H9 (cell line): ENCODE data around the gene PRIM2. TPM values are rescaled to one million over a fixed set of nuclear protein-coding genes. Genes with fewer than 3 reads are reported as not detected.

Experiments
- DNase-seq: peaks from one replicate; pipeline ENCODE4 v3.0.0-alpha.2; 2017
- H2AFZ ChIP-seq: one replicate; pipeline ENCODE4 v1.6.1; 2013; ENCODE audit warnings: mild to moderate bottlenecking, low read length, control low read depth, moderate library complexity
- H2AK5ac ChIP-seq: 2 replicates; pipeline ENCODE4 v1.6.1; 2013; ENCODE audit warnings: low read length, control low read depth, mixed read lengths; ENCODE audit not compliant: insufficient read length
- H2BK120ac ChIP-seq: one replicate; pipeline ENCODE4 v1.6.1; 2013; ENCODE audit warnings: low read depth, mild to moderate bottlenecking, low read length, control low read depth, inconsistent platforms; ENCODE audit not compliant: poor library complexity, severe bottlenecking
- H2BK12ac ChIP-seq: 2 replicates; pipeline ENCODE4 v1.6.1; 2013; ENCODE audit warnings: low read length, control low read depth, mixed read lengths, low read depth; ENCODE audit not compliant: insufficient read length
- H2BK15ac ChIP-seq: 2 replicates; pipeline ENCODE4 v1.6.1; 2013; ENCODE audit warnings: low read depth, low read length, control low read depth
- H2BK20ac ChIP-seq: one replicate; pipeline ENCODE4 v1.6.1; 2013; ENCODE audit warnings: low read depth, mild to moderate bottlenecking, low read length, control low read depth, inconsistent platforms; ENCODE audit not compliant: poor library complexity, severe bottlenecking
- H2BK5ac ChIP-seq: 2 replicates; pipeline ENCODE4 v1.6.1; 2013; ENCODE audit warnings: low read length, control low read depth, mixed read lengths; ENCODE audit not compliant: insufficient read length
- H3K14ac ChIP-seq: 2 replicates; pipeline ENCODE4 v1.6.1; 2013; ENCODE audit warnings: low read length, control low read depth; ENCODE audit not compliant: insufficient read depth
- H3K18ac ChIP-seq: 2 replicates; pipeline ENCODE4 v1.6.1; 2013; ENCODE audit warnings: low read depth, mild to moderate bottlenecking, mixed read lengths, low read length, control low read depth; ENCODE audit not compliant: insufficient read length
- H3K23ac ChIP-seq: 2 replicates; pipeline ENCODE4 v1.6.1; 2013; ENCODE audit warnings: low read length, control low read depth, mixed read lengths, low read depth; ENCODE audit not compliant: insufficient read length
- H3K23me2 ChIP-seq: 2 replicates; pipeline ENCODE4 v1.6.1; 2013; ENCODE audit warnings: low read depth, mild to moderate bottlenecking, mixed read lengths, low read length, control low read depth; ENCODE audit not compliant: insufficient read length, poor library complexity, severe bottlenecking
- H3K27ac ChIP-seq: 2 replicates; pipeline ENCODE4 v1.5.1; 2013; ENCODE audit warnings: low read length, control low read depth, mixed read lengths, low read depth; ENCODE audit not compliant: insufficient read length
- H3K27me3 ChIP-seq: 2 replicates; pipeline ENCODE4 v1.6.1; 2013; ENCODE audit warnings: low read length, control low read depth, inconsistent platforms; ENCODE audit not compliant: insufficient read depth
- H3K4ac ChIP-seq: 2 replicates; pipeline ENCODE4 v1.6.1; 2013; ENCODE audit warnings: low read depth, mild to moderate bottlenecking, control low read depth, inconsistent platforms, low read length, moderate library complexity
- H3K4me1 ChIP-seq: 2 replicates; pipeline ENCODE4 v1.6.1; 2013; ENCODE audit warnings: low read length, control low read depth, inconsistent platforms; ENCODE audit not compliant: insufficient read depth
- H3K4me2 ChIP-seq: 2 replicates; pipeline ENCODE4 v1.6.1; 2013; ENCODE audit warnings: low read length, control low read depth, mixed read lengths; ENCODE audit not compliant: insufficient read length, insufficient read depth
- H3K56ac ChIP-seq: 2 replicates; pipeline ENCODE4 v1.6.1; 2013; ENCODE audit warnings: low read depth, mild to moderate bottlenecking, mixed read lengths, low read length, control low read depth; ENCODE audit not compliant: insufficient read length
- H3K79me1 ChIP-seq: 2 replicates; pipeline ENCODE4 v1.6.1; 2013; ENCODE audit warnings: low read depth, mild to moderate bottlenecking, moderate library complexity, low read length, control low read depth, inconsistent platforms; ENCODE audit not compliant: insufficient read depth, poor library complexity, severe bottlenecking
- H3K79me2 ChIP-seq: 2 replicates; pipeline ENCODE4 v1.6.1; 2013; ENCODE audit warnings: low read length, control low read depth, inconsistent platforms; ENCODE audit not compliant: insufficient read depth
- H3K9ac ChIP-seq: 2 replicates; pipeline ENCODE4 v1.6.1; 2013; ENCODE audit warnings: low read length, control low read depth, mixed read lengths; ENCODE audit not compliant: insufficient read length; ENCODE audit errors: extremely low read depth
- H3K9me3 ChIP-seq: one replicate; pipeline ENCODE4 v1.6.1; 2013; ENCODE audit warnings: low read depth, low read length, inconsistent platforms; ENCODE audit not compliant: control insufficient read depth
- H3T11ph ChIP-seq: one replicate; pipeline ENCODE4 v1.6.1; 2013; ENCODE audit warnings: mild to moderate bottlenecking, low read length, control low read depth, inconsistent platforms
- H4K20me1 ChIP-seq: one replicate; pipeline ENCODE4 v1.6.1; 2013; ENCODE audit not compliant: control insufficient read depth, insufficient read length, insufficient read depth
- H4K5ac ChIP-seq: 2 replicates; pipeline ENCODE4 v1.6.1; 2013; ENCODE audit warnings: low read depth, mild to moderate bottlenecking, mixed read lengths, low read length, control low read depth; ENCODE audit not compliant: insufficient read length
- H4K8ac ChIP-seq: replicated peaks from 2 replicates; pipeline ENCODE4 v1.6.1; 2013; ENCODE audit warnings: low read length, control low read depth, mixed read lengths, low read depth; ENCODE audit not compliant: insufficient read length
- H4K91ac ChIP-seq: 2 replicates; pipeline ENCODE4 v1.6.1; 2013; ENCODE audit warnings: low read depth, mild to moderate bottlenecking, moderate library complexity, mixed read lengths, low read length, control low read depth; ENCODE audit not compliant: insufficient read length
- H3K27ac Mint-ChIP-seq, 3 experiments: 2 replicates in 2 of 3; 3 replicates in 1 of 3; pipeline ENCODE4 v1.8.0; 2020 to 2021; ENCODE audit warnings: mixed read lengths in 3 of 3, mild to moderate bottlenecking in 1 of 3, moderate library complexity in 1 of 3
- H3K27me3 Mint-ChIP-seq: 2 replicates; pipeline ENCODE4 v1.8.0; 2021; ENCODE audit warnings: low read depth, mild to moderate bottlenecking, moderate library complexity, mixed read lengths
- H3K36me3 Mint-ChIP-seq, 3 experiments: 2 replicates in 2 of 3; 3 replicates in 1 of 3; pipeline ENCODE4 v1.8.0; 2020 to 2021; ENCODE audit warnings: low read depth in 3 of 3, mixed read lengths in 3 of 3; ENCODE audit not compliant: insufficient read depth in 1 of 3
- H3K4me1 Mint-ChIP-seq, 2 experiments: 2 replicates each; pipeline ENCODE4 v1.8.0; 2020; ENCODE audit warnings: mixed read lengths in 2 of 2
- H3K4me3 Mint-ChIP-seq, 2 experiments: 2 replicates in 1 of 2; 3 replicates in 1 of 2; pipeline ENCODE4 v1.8.0; 2020 to 2021; ENCODE audit warnings: mild to moderate bottlenecking in 2 of 2, mixed read lengths in 2 of 2, moderate library complexity in 1 of 2
- H3K9me3 Mint-ChIP-seq, 2 experiments: 2 replicates in 1 of 2; 3 replicates in 1 of 2; pipeline ENCODE4 v1.8.0; 2020; ENCODE audit warnings: mild to moderate bottlenecking in 2 of 2, mixed read lengths in 2 of 2, moderate library complexity in 1 of 2
- WGBS: extraction: QIAGEN DNeasy Blood & Tissue Kit; methylation state at CpG from one replicate; pipeline ENCODE4 v1.1.7; 2013; ENCODE audit warnings: missing lambda C conversion rate, low lambda C conversion rate, mixed read lengths; ENCODE audit not compliant: insufficient read length; ENCODE audit errors: extremely low coverage; 5-methylcytosine and 5-hydroxymethylcytosine counted together
- total RNA-seq: library from RNA; stranded (reverse); gene quantifications from 2 replicates; pipeline ENCODE4 v1.2.1, GENCODE V29; 2021
- TF ChIP-seq, protein P1 (sequence below): fragments of 200-600 bp; sonication (generic); conservative IDR thresholded peaks from 3 replicates; pipeline ENCODE4 v1.8.0; 2021; ENCODE audit warnings: antibody characterized with exemption, mild to moderate bottlenecking

Gene PRIM2
- total RNA-seq, 1 experiment from 2014 or later = 43.0 TPM

DNA sequence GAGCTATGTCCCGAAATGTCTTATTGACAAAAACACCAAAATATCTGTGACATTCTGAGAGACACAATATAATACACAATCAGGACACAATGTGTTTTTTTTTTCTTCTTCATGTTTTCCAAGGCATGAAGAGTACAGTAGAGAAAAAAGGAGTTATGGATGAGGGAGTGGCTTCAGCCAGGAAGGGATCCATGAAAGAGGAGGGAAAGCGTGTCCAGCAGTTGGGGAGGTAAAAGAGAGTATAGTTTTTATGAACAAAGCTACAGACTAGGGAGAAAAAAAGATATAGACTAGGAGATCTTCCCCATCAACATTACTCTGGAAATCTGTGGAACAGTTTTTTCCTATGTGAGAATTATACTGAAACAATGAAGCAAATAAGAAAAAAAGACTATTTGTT is 38.9 kb upstream of the PRIM2 start:
- H3K23ac ChIP-seq = no peak overlapping the region
- no peaks in the 10 kb centered on the region for H3K23me2 ChIP-seq
- H4K5ac ChIP-seq = no peak overlapping the region
- H3K9me3 Mint-ChIP-seq = peaks cover 16 to 20% of the 10 kb centered on the region in 2 experiments
- TF ChIP-seq, protein P1, sequence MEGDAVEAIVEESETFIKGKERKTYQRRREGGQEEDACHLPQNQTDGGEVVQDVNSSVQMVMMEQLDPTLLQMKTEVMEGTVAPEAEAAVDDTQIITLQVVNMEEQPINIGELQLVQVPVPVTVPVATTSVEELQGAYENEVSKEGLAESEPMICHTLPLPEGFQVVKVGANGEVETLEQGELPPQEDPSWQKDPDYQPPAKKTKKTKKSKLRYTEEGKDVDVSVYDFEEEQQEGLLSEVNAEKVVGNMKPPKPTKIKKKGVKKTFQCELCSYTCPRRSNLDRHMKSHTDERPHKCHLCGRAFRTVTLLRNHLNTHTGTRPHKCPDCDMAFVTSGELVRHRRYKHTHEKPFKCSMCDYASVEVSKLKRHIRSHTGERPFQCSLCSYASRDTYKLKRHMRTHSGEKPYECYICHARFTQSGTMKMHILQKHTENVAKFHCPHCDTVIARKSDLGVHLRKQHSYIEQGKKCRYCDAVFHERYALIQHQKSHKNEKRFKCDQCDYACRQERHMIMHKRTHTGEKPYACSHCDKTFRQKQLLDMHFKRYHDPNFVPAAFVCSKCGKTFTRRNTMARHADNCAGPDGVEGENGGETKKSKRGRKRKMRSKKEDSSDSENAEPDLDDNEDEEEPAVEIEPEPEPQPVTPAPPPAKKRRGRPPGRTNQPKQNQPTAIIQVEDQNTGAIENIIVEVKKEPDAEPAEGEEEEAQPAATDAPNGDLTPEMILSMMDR = no peak
- no peak overlapping the region for H4K8ac ChIP-seq
- no peak overlapping the region for H3K4me2 ChIP-seq
- no CpG with 5 or more reads among the region's 2 CpGs for WGBS
- no peak overlapping the region for H3K4ac ChIP-seq
- H3K4me1 ChIP-seq = no peaks in the 10 kb centered on the region
- H3T11ph ChIP-seq = no peak overlapping the region
- H3K27ac Mint-ChIP-seq = no peak overlapping the region
- H3K9me3 ChIP-seq = no peaks in the 10 kb centered on the region
- no peak overlapping the region for H3K27ac ChIP-seq
- H3K36me3 Mint-ChIP-seq = peaks cover 4 to 14% (median 9%) of the 10 kb centered on the region in 3 experiments; a peak in 6 of 7 replicates
- H2AK5ac ChIP-seq = no peak overlapping the region
- H4K91ac ChIP-seq = no peak overlapping the region
- no peak overlapping the region for H2BK20ac ChIP-seq
- no peak overlapping the region for H3K9ac ChIP-seq
- no peak overlapping the region for H3K56ac ChIP-seq
- no peaks in the 10 kb centered on the region for H3K4me1 Mint-ChIP-seq
- no peaks in the 10 kb centered on the region for H3K79me2 ChIP-seq
- no peak overlapping the region for H3K18ac ChIP-seq
- H2BK5ac ChIP-seq = no peak overlapping the region
- no peak overlapping the region for H3K4me3 Mint-ChIP-seq
- DNase-seq = no peak
- no peaks in the 10 kb centered on the region for H4K20me1 ChIP-seq
- no peak overlapping the region for H3K14ac ChIP-seq
- no peaks in the 10 kb centered on the region for H3K27me3 Mint-ChIP-seq
- no peak overlapping the region for H2BK15ac ChIP-seq
- H2BK120ac ChIP-seq = no peak overlapping the region
- H3K79me1 ChIP-seq = no peaks in the 10 kb centered on the region
- H3K27me3 ChIP-seq = no peaks in the 10 kb centered on the region
- no peak overlapping the region for H2BK12ac ChIP-seq
- no peak overlapping the region for H2AFZ ChIP-seq
